Measurements from ENCODE around the gene PDGFD. TPM values are rescaled to one million over a fixed set of nuclear protein-coding genes. Genes with fewer than 3 reads are reported as not detected.

Gene PDGFD
- total and polyA plus RNA-seq, 2 donors (not counting 3 experiments of a cell fraction or from before 2014, with no cell fraction given): 6.3 to 13.1 TPM

DNA sequence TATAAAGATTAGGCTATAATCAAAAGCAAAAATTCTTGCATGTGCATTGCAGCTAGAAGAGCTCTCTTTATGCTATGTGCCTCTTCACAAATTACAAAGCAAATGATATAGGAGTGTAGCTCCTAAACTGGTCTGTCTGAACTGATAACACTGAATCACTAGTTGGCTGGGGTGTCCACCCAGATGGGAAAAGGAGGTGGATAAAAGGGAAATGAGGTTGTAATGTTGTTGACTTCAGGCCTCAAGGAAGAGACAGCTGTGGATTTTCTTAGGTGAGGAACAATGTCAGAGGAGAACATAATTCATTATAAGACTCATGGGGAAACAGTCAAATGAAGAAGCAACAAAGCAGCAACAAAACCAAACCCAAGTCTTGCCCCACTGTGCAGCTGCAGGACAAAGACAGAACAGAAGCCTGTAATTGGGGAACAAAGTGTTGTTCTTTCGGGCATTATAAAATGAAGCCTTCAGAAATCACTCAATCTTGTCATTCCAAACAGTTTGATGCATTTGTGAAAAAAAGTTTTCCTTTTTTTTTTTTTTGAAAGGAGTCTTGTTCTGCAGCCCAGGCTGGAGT, 257.6 kb downstream of the PDGFD start:
- Histone ChIP-seq H4K20me1 (replicated peaks; ENCODE audit: control insufficient read depth, extremely low read depth, insufficient read depth, low read length) (no peaks in the 10 kb centered on the region), H3K36me3 (ENCODE audit: control insufficient read depth in 2 of 2, extremely low read depth in 1 of 2, insufficient read depth in 2 of 2, low read length in 2 of 2) (no peaks in the 10 kb centered on the region), H3K9me1 (replicated peaks; ENCODE audit: control insufficient read depth, extremely low read depth, insufficient read depth, low read length) (no peaks in the 10 kb centered on the region), H3K79me2 (ENCODE audit: control insufficient read depth, insufficient read depth, low read length) (no peaks in the 10 kb centered on the region), H3K27ac (ENCODE audit: insufficient read depth, low read depth, low read length) (peak overlapping the region; percentile 96), H3K4me1 (ENCODE audit: control insufficient read depth, extremely low read depth, insufficient read depth, low read length) (peaks cover 38% of the 10 kb centered on the region), H3K9me3 (replicated peaks; ENCODE audit: control insufficient read depth, insufficient read depth, low read length) (no peaks in the 10 kb centered on the region), H2AFZ (ENCODE audit: low read depth, low read length) (peak overlapping the region; percentile 35), H3K4me3 (replicated peaks in 1 of 3; ENCODE audit: insufficient read depth in 1 of 3, low read depth in 1 of 3, low read length in 3 of 3) (no peak overlapping the region), H3K27me3 (ENCODE audit: control insufficient read depth in 2 of 2, insufficient read depth in 2 of 2, low read length in 2 of 2) (no peaks in the 10 kb centered on the region), H3K9ac (replicated peaks; ENCODE audit: extremely low read depth, insufficient read depth, low read length) (no peak overlapping the region), H3K4me2 (ENCODE audit: insufficient read depth, low read length) (peak overlapping the region; percentile 20)
- CTCF ChIA-PET: interaction anchor here (0.8 kb wide), 1 partner anchor 224 kb away, joined by 4 read pairs; no protein-coding TSS in a partner anchor
- intact Hi-C loops (cut with micrococcal nuclease) (loop anchor here (2.0 to 10.0 kb wide), 6 partner anchors 108 to 372 kb away; partner anchors contain the start of gene PDGFD), dilution Hi-C loops (cut with MboI; ENCODE audit: extremely low pct_ligation_motif_present, low sequenced_read_pairs) (no loop called here)
- POLR2A ChIA-PET: no interaction called here
- BruUV-seq (replicated peaks): no TSS peak
- TF ChIP-seq FOS (IDR thresholded peaks at IDR 0.05; ENCODE audit: borderline replicate concordance, insufficient read depth, low read length) (peak; percentile 5), EZH2 (IDR thresholded peaks at IDR 0.05; ENCODE audit: borderline replicate concordance, low read depth, low read length, severe bottlenecking) (no peak), MYC (IDR thresholded peaks at IDR 0.05; ENCODE audit: low read depth, low read length) (no peak), GATA2 (IDR thresholded peaks at IDR 0.05; ENCODE audit: insufficient read depth, insufficient read length, low read depth, low read length) (no peak), POLR2A (IDR thresholded peaks at IDR 0.05; ENCODE audit: low read depth, low read length) (no peak), POLR2AphosphoS5 (IDR thresholded peaks at IDR 0.05; ENCODE audit: insufficient read depth, low read depth, low read length) (no peak), JUN (IDR thresholded peaks at IDR 0.05; ENCODE audit: borderline replicate concordance, insufficient read depth, insufficient read length, low read depth) (no peak)
- TF ChIP-seq, protein P1, sequence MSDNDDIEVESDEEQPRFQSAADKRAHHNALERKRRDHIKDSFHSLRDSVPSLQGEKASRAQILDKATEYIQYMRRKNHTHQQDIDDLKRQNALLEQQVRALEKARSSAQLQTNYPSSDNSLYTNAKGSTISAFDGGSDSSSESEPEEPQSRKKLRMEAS (IDR thresholded peaks at IDR 0.05; ENCODE audit: insufficient read depth, insufficient read length): no peak
- no peak for FAIRE-seq
- DNase-seq (ENCODE audit: low read depth, low spot score): peak; percentile 64

All from endothelial cell of umbilical vein (primary cell).